ENCODE data around the gene SOX6. TPM values are rescaled to one million over a fixed set of nuclear protein-coding genes. Genes with fewer than 3 reads are reported as not detected.

SOX6 gene
- total and polyA plus RNA-seq, 2 experiments from 2014 or later: 0.03 to 0.66 TPM

GRCh38 chr11:15942126-15942525, 414.2 kb downstream of the SOX6 start:
- H3K79me2 ChIP-seq (replicated peaks; ENCODE audit: insufficient read depth): no peaks in the 10 kb centered on the region
- H3K36me3 ChIP-seq (ENCODE audit: insufficient read depth): no peaks in the 10 kb centered on the region
- H3K4me3 ChIP-seq: no peak overlapping the region
- no peaks in the 10 kb centered on the region for H3F3A ChIP-seq (replicated peaks; ENCODE audit: low read depth)
- no peaks in the 10 kb centered on the region for H3K4me1 ChIP-seq (ENCODE audit: insufficient read depth)
- H3K36me3 Mint-ChIP-seq (ENCODE audit: low read depth): no peaks in the 10 kb centered on the region
- H3K27me3 ChIP-seq (ENCODE audit: insufficient read depth): peaks cover 16% of the 10 kb centered on the region; the same call in 1 of the 2 replicates
- H2AFZ ChIP-seq: no peak overlapping the region
- no peaks in the 10 kb centered on the region for H4K20me1 ChIP-seq (replicated peaks; ENCODE audit: insufficient read depth)
- H3K27me3 Mint-ChIP-seq (ENCODE audit: insufficient read depth, low read depth, poor library complexity): peaks cover 8% of the 10 kb centered on the region
- H3K27ac Mint-ChIP-seq: no peak overlapping the region
- H3K4me1 Mint-ChIP-seq: no peaks in the 10 kb centered on the region; the same call in 2 of the 3 replicates
- 0 out of 2 replicates have a peak, but pooled peaks cover 10% of the 10 kb centered on the region for H3K9me2 ChIP-seq (ENCODE audit: insufficient read depth)
- TF ChIP-seq POLR2AphosphoS5 (IDR thresholded peaks at IDR 0.05; ENCODE audit: low read depth) (no peak), NANOG (IDR thresholded peaks at IDR 0.05; ENCODE audit: borderline replicate concordance) (no peak), STAT1 (IDR thresholded peaks at IDR 0.05; ENCODE audit: unreplicated experiment) (no peak), ZNF114 (CRISPR knock-in tag; IDR thresholded peaks at IDR 0.05) (no peak), REST (IDR thresholded peaks at IDR 0.05; ENCODE audit: unreplicated experiment) (no peak), EZH2 (IDR thresholded peaks at IDR 0.05; ENCODE audit: low read depth, unreplicated experiment) (no peak), CREB1 (CRISPR knock-in tag; IDR thresholded peaks at IDR 0.05; ENCODE audit: low read depth) (no peak), JUNB (IDR thresholded peaks at IDR 0.05; ENCODE audit: unreplicated experiment) (no peak), ZNF331 (CRISPR knock-in tag; IDR thresholded peaks at IDR 0.05; ENCODE audit: low read depth) (no peak), ZNF462 (CRISPR knock-in tag; IDR thresholded peaks at IDR 0.05) (no peak), ETS1 (IDR thresholded peaks at IDR 0.05) (no peak), CTCF (conservative IDR thresholded peaks at IDR 0.05; ENCODE audit: low read depth in 2 of 2) (no peak), EZH2phosphoT487 (IDR thresholded peaks at IDR 0.05; ENCODE audit: unreplicated experiment) (no peak)
- no peak for ATAC-seq
- H3K4me2 ChIP-seq: no peak overlapping the region
- H3K27ac ChIP-seq (ENCODE audit: low read depth): no peak overlapping the region
- DNase-seq (ENCODE audit: low spot score): no peak
- peaks cover 5% of the 10 kb centered on the region; the same call in 2 of the 3 replicates for H3K9me3 Mint-ChIP-seq
- no peak overlapping the region for H3K4me3 Mint-ChIP-seq

Measured in GM23338 (cell line).